HG03159 (cell line): ENCODE measurements around the gene INSM1.

ENCODE experiments used
- ATAC-seq: cut with Tn5 transposase; IDR thresholded peaks from one replicate; pipeline ENCODE4 v1.9.1; 2021; ENCODE audit warnings: mild to moderate bottlenecking, moderate library complexity; ENCODE audit not compliant: unreplicated experiment

Gene INSM1

GRCh38 chr20:20393207-20394120 lies 25.6 kb downstream of the INSM1 start:
- no peak for ATAC-seq

GRCh38 chr20:20395087-20395486 lies 27.2 kb downstream of the INSM1 start:
- ATAC-seq, result no peak

GRCh38 chr20:20395903-20396568 lies 28.1 kb downstream of the INSM1 start:
- ATAC-seq, result no peak

GRCh38 chr20:20396794-20397193 lies 28.9 kb downstream of the INSM1 start:
- ATAC-seq, result no peak

GRCh38 chr20:20398123-20398522 lies 30.2 kb downstream of the INSM1 start:
- ATAC-seq, result no peak

GRCh38 chr20:20399531-20400500 lies 31.9 kb downstream of the INSM1 start:
- ATAC-seq, result no peak

- ATAC-seq, result no peak
Observed at GRCh38 chr20:20401991-20402390, 34.1 kb downstream of the INSM1 start.

- ATAC-seq, result no peak
Observed at GRCh38 chr20:20404633-20405032, 36.7 kb downstream of the INSM1 start.

- ATAC-seq, result no peak
Observed at GRCh38 chr20:20405623-20406022, 37.7 kb downstream of the INSM1 start.

GRCh38 chr20:20406306-20406705 lies 38.4 kb downstream of the INSM1 start:
- ATAC-seq, result no peak

- no peak for ATAC-seq
Observed at GRCh38 chr20:20407891-20408805, 40.2 kb downstream of the INSM1 start.

GRCh38 chr20:20409331-20409730 lies 41.4 kb downstream of the INSM1 start:
- no peak for ATAC-seq

- no peak for ATAC-seq
Observed at GRCh38 chr20:20410678-20411077, 42.8 kb downstream of the INSM1 start.

- ATAC-seq, result no peak
Observed at GRCh38 chr20:20411402-20411801, 43.5 kb downstream of the INSM1 start.

GRCh38 chr20:20411836-20412235 lies 43.9 kb downstream of the INSM1 start:
- no peak for ATAC-seq

- ATAC-seq, result no peak
Observed at GRCh38 chr20:20412750-20413149, 44.8 kb downstream of the INSM1 start.

GRCh38 chr20:20413810-20414281 lies 45.9 kb downstream of the INSM1 start:
- no peak for ATAC-seq

GRCh38 chr20:20414640-20415220 lies 46.8 kb downstream of the INSM1 start:
- ATAC-seq, result no peak

- ATAC-seq, result no peak
Observed at GRCh38 chr20:20415321-20415720, 47.4 kb downstream of the INSM1 start.
